GM23338 (cell line): ENCODE data around the gene PDCD1. TPM values are rescaled to one million over a fixed set of nuclear protein-coding genes. Genes with fewer than 3 reads are reported as not detected.

ENCODE experiments used
- ATAC-seq: fragments of 200-7000 bp; cut with Tn5 transposase; 3 replicates; pipeline ENCODE4 v1.9.1; 2020
- DNase-seq: peaks from one replicate; pipeline ENCODE4 v3.0.0-alpha.2; 2015; ENCODE audit warnings: low spot score
- H2AFZ ChIP-seq: fragments of 200-600 bp; sonication (generic); 2 replicates; pipeline ENCODE4 v1.8.0; 2016; ENCODE audit warnings: antibody characterized with exemption, mild to moderate bottlenecking, moderate library complexity
- H3F3A ChIP-seq: fragments of 200-600 bp; sonication (generic); replicated peaks from 2 replicates; pipeline ENCODE4 v1.8.0; 2017; ENCODE audit warnings: antibody characterized with exemption, mixed run types, low read depth
- H3K27ac ChIP-seq: fragments of 200-600 bp; sonication (generic); 2 replicates; pipeline ENCODE4 v1.6.1; 2016; ENCODE audit warnings: low read depth
- H3K27me3 ChIP-seq: fragments of 200-600 bp; sonication (generic); 2 replicates; pipeline ENCODE4 v1.8.0; 2016; ENCODE audit warnings: mild to moderate bottlenecking, mixed run types, moderate library complexity; ENCODE audit not compliant: insufficient read depth
- H3K36me3 ChIP-seq: fragments of 200-600 bp; sonication (generic); 2 replicates; pipeline ENCODE4 v1.8.0; 2016; ENCODE audit warnings: mild to moderate bottlenecking; ENCODE audit not compliant: insufficient read depth
- H3K4me1 ChIP-seq: fragments of 200-600 bp; sonication (generic); 2 replicates; pipeline ENCODE4 v1.8.0; 2016; ENCODE audit warnings: mild to moderate bottlenecking, moderate library complexity; ENCODE audit not compliant: insufficient read depth
- H3K4me2 ChIP-seq: fragments of 200-600 bp; sonication (generic); 2 replicates; pipeline ENCODE4 v1.7.1; 2017; ENCODE audit warnings: mixed run types
- H3K4me3 ChIP-seq: fragments of 200-600 bp; sonication (generic); 2 replicates; pipeline ENCODE4 v1.6.1; 2016; ENCODE audit warnings: mixed run types
- H3K79me2 ChIP-seq: fragments of 200-600 bp; sonication (generic); replicated peaks from 2 replicates; pipeline ENCODE4 v1.8.0; 2017; ENCODE audit warnings: mild to moderate bottlenecking; ENCODE audit not compliant: insufficient read depth
- H3K9me2 ChIP-seq: fragments of 200-600 bp; sonication (generic); 2 replicates; pipeline ENCODE4 v1.8.0; 2017; ENCODE audit not compliant: insufficient read depth
- H4K20me1 ChIP-seq: fragments of 200-600 bp; sonication (generic); replicated peaks from 2 replicates; pipeline ENCODE4 v1.8.0; 2017; ENCODE audit warnings: mild to moderate bottlenecking; ENCODE audit not compliant: insufficient read depth
- H3K27ac Mint-ChIP-seq: 2 replicates; pipeline ENCODE4 v1.8.0; 2020; ENCODE audit warnings: inconsistent platforms, mild to moderate bottlenecking, moderate library complexity, mixed read lengths
- H3K27me3 Mint-ChIP-seq: 3 replicates; pipeline ENCODE4 v1.8.0; 2022; ENCODE audit warnings: low read depth, mild to moderate bottlenecking, moderate library complexity, mixed read lengths, inconsistent platforms; ENCODE audit not compliant: insufficient read depth, poor library complexity
- H3K36me3 Mint-ChIP-seq: 3 replicates; pipeline ENCODE4 v1.8.0; 2021; ENCODE audit warnings: low read depth, mild to moderate bottlenecking, inconsistent platforms, moderate library complexity, mixed read lengths
- H3K4me1 Mint-ChIP-seq: 3 replicates; pipeline ENCODE4 v1.8.0; 2020; ENCODE audit warnings: mild to moderate bottlenecking, inconsistent platforms, mixed read lengths
- H3K4me3 Mint-ChIP-seq: 3 replicates; pipeline ENCODE4 v1.8.0; 2021; ENCODE audit warnings: moderate library complexity, mild to moderate bottlenecking, inconsistent platforms, mixed read lengths
- H3K9me3 Mint-ChIP-seq: 3 replicates; pipeline ENCODE4 v1.8.0; 2020; ENCODE audit warnings: moderate library complexity, mild to moderate bottlenecking, inconsistent platforms, mixed read lengths
- CREB1 ChIP-seq: fragments of 250-450 bp; sonication (Bioruptor Pico); IDR thresholded peaks from 2 replicates; pipeline ENCODE4 v1.5.0; 2020; ENCODE audit warnings: low read depth, mild to moderate bottlenecking, moderate library complexity
- CTCF ChIP-seq, 2 experiments: fragments of 200-600 bp in 1 of 2; sonication (generic) in 1 of 2; conservative IDR thresholded peaks; 2 replicates each; pipeline versions ENCODE4 v1.5.1 to v1.6.1; 2016 to 2017; ENCODE audit warnings: antibody characterized with exemption in 2 of 2, low read depth in 2 of 2, mild to moderate bottlenecking in 2 of 2, moderate library complexity in 1 of 2
- ETS1 ChIP-seq: IDR thresholded peaks from 2 replicates; pipeline ENCODE4 v1.6.1; 2016; ENCODE audit warnings: antibody characterized with exemption
- EZH2 ChIP-seq: fragments of 200-600 bp; sonication (generic); IDR thresholded peaks from one replicate; pipeline ENCODE4 v1.8.0; 2017; ENCODE audit warnings: antibody characterized with exemption, mild to moderate bottlenecking, low read depth; ENCODE audit not compliant: unreplicated experiment
- EZH2phosphoT487 ChIP-seq: fragments of 200-600 bp; sonication (generic); IDR thresholded peaks from one replicate; pipeline ENCODE4 v1.8.1; 2018; ENCODE audit warnings: antibody characterized with exemption; ENCODE audit not compliant: unreplicated experiment
- JUNB ChIP-seq: IDR thresholded peaks from one replicate; pipeline ENCODE4 v1.6.1; 2016; ENCODE audit warnings: antibody characterized with exemption; ENCODE audit not compliant: unreplicated experiment
- POLR2AphosphoS5 ChIP-seq: IDR thresholded peaks from 2 replicates; pipeline ENCODE4 v1.6.1; 2016; ENCODE audit warnings: antibody characterized with exemption, low read depth
- REST ChIP-seq: IDR thresholded peaks from one replicate; pipeline ENCODE4 v1.6.1; 2018; ENCODE audit warnings: antibody characterized with exemption; ENCODE audit not compliant: unreplicated experiment
- STAT1 ChIP-seq: IDR thresholded peaks from one replicate; pipeline ENCODE4 v1.6.1; 2016; ENCODE audit warnings: antibody characterized with exemption; ENCODE audit not compliant: unreplicated experiment
- ZNF114 ChIP-seq: fragments of 250-450 bp; sonication (Bioruptor Pico); IDR thresholded peaks from 2 replicates; pipeline ENCODE4 v1.5.0; 2020; ENCODE audit warnings: mild to moderate bottlenecking, moderate library complexity
- ZNF331 ChIP-seq: fragments of 250-450 bp; sonication (Bioruptor Pico); IDR thresholded peaks from 2 replicates; pipeline ENCODE4 v1.5.0; 2020; ENCODE audit warnings: low read depth, mild to moderate bottlenecking, moderate library complexity
- polyA plus RNA-seq: library from polyadenylated mRNA; unstranded; fragments of >200 nt; fragmentation: Nextera tagmentation; extraction: Ambion mirVana; gene quantifications from 2 replicates; pipeline ENCODE4 v1.2.1, GENCODE V29; 2016
- total RNA-seq: library from RNA; depleted of rRNA; stranded (reverse); fragments of >200 nt; shearing (Covaris generic); gene quantifications from 2 replicates; pipeline ENCODE4 v1.2.3, GENCODE V29; 2014
- TF ChIP-seq, protein P1 (sequence below): fragments of 250-450 bp; sonication (Bioruptor Pico); IDR thresholded peaks from 2 replicates; pipeline ENCODE4 v1.5.0; 2020; ENCODE audit warnings: mild to moderate bottlenecking, moderate library complexity

PDCD1 gene
- total and polyA plus RNA-seq, 2 experiments from 2014 or later, result 0.34 to 0.38 TPM

- no peaks in the 10 kb centered on the region for H3K9me2 ChIP-seq
- no peak overlapping the region for H3K27ac ChIP-seq
- H3K4me1 ChIP-seq, result no peaks in the 10 kb centered on the region
- Mint-ChIP-seq H3K27me3 (peaks cover 20% of the 10 kb centered on the region), H3K4me3 (no peak overlapping the region), H3K27ac (no peak overlapping the region), H3K4me1 (peaks cover 12% of the 10 kb centered on the region), H3K36me3 (peaks cover 12% of the 10 kb centered on the region), H3K9me3 (peaks cover 39% of the 10 kb centered on the region)
- H3K79me2 ChIP-seq, result no peaks in the 10 kb centered on the region
- DNase-seq (no peak), ATAC-seq (no peak)
- TF ChIP-seq CTCF (conservative IDR thresholded peaks at IDR 0.05; ENCODE audit: low read depth in 2 of 2) (no peak), POLR2AphosphoS5 (no peak), REST (no peak), ZNF331 (CRISPR knock-in tag) (no peak), JUNB (no peak), EZH2phosphoT487 (no peak), CREB1 (CRISPR knock-in tag) (no peak), ETS1 (no peak), EZH2 (no peak), ZNF114 (no peak), STAT1 (no peak)
- TF ChIP-seq, protein P1, sequence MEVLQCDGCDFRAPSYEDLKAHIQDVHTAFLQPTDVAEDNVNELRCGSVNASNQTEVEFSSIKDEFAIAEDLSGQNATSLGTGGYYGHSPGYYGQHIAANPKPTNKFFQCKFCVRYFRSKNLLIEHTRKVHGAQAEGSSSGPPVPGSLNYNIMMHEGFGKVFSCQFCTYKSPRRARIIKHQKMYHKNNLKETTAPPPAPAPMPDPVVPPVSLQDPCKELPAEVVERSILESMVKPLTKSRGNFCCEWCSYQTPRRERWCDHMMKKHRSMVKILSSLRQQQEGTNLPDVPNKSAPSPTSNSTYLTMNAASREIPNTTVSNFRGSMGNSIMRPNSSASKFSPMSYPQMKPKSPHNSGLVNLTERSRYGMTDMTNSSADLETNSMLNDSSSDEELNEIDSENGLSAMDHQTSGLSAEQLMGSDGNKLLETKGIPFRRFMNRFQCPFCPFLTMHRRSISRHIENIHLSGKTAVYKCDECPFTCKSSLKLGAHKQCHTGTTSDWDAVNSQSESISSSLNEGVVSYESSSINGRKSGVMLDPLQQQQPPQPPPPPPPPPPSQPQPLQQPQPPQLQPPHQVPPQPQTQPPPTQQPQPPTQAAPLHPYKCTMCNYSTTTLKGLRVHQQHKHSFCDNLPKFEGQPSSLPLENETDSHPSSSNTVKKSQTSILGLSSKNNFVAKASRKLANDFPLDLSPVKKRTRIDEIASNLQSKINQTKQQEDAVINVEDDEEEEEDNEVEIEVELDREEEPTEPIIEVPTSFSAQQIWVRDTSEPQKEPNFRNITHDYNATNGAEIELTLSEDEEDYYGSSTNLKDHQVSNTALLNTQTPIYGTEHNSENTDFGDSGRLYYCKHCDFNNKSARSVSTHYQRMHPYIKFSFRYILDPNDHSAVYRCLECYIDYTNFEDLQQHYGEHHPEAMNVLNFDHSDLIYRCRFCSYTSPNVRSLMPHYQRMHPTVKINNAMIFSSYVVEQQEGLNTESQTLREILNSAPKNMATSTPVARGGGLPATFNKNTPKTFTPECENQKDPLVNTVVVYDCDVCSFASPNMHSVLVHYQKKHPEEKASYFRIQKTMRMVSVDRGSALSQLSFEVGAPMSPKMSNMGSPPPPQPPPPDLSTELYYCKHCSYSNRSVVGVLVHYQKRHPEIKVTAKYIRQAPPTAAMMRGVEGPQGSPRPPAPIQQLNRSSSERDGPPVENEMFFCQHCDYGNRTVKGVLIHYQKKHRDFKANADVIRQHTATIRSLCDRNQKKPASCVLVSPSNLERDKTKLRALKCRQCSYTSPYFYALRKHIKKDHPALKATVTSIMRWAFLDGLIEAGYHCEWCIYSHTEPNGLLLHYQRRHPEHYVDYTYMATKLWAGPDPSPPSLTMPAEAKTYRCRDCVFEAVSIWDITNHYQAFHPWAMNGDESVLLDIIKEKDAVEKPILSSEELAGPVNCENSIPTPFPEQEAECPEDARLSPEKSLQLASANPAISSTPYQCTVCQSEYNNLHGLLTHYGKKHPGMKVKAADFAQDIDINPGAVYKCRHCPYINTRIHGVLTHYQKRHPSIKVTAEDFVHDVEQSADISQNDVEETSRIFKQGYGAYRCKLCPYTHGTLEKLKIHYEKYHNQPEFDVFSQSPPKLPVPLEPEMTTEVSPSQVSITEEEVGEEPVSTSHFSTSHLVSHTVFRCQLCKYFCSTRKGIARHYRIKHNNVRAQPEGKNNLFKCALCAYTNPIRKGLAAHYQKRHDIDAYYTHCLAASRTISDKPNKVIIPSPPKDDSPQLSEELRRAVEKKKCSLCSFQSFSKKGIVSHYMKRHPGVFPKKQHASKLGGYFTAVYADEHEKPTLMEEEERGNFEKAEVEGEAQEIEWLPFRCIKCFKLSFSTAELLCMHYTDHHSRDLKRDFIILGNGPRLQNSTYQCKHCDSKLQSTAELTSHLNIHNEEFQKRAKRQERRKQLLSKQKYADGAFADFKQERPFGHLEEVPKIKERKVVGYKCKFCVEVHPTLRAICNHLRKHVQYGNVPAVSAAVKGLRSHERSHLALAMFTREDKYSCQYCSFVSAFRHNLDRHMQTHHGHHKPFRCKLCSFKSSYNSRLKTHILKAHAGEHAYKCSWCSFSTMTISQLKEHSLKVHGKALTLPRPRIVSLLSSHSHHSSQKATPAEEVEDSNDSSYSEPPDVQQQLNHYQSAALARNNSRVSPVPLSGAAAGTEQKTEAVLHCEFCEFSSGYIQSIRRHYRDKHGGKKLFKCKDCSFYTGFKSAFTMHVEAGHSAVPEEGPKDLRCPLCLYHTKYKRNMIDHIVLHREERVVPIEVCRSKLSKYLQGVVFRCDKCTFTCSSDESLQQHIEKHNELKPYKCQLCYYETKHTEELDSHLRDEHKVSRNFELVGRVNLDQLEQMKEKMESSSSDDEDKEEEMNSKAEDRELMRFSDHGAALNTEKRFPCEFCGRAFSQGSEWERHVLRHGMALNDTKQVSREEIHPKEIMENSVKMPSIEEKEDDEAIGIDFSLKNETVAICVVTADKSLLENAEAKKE (CRISPR knock-in tag), result no peak
- no peak overlapping the region for H3K4me2 ChIP-seq
- no peak overlapping the region for H2AFZ ChIP-seq
- H3K36me3 ChIP-seq, result no peaks in the 10 kb centered on the region
- no peaks in the 10 kb centered on the region for H3K27me3 ChIP-seq
- no peak overlapping the region for H3K4me3 ChIP-seq
- H4K20me1 ChIP-seq, result no peaks in the 10 kb centered on the region
- peaks cover 12% of the 10 kb centered on the region for H3F3A ChIP-seq
These were observed 31.3 kb downstream of the PDCD1 start for GRCh38 chr2:241827394-241827793.
